ENCODE data around the gene PRTN3. TPM values are rescaled to one million over a fixed set of nuclear protein-coding genes. Genes with fewer than 3 reads are reported as not detected.

The PRTN3 gene
- polyA plus RNA-seq, 1 donor (not counting 4 experiments of a cell fraction or from before 2014, with no cell fraction given): not detected

DNA sequence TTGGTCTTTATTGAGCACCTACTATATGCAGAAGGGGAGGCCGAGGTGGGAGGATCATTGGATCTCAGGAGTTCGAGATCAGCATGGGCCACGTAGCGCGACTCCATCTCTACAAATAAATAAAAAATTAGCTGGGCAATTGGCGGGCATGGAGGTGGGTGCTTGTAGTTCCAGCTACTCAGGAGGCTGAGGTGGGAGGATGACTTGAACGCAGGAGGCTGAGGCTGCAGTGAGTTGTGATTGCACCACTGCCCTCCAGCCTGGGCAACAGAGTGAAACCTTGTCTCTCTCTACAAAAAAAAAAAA lies 22.5 kb downstream of the PRTN3 start:
- H3K4me3 ChIP-seq (ENCODE audit: control insufficient read depth in 2 of 3, extremely low read depth in 1 of 3, insufficient read depth in 2 of 3, low read depth in 1 of 3, low read length in 3 of 3): no peak overlapping the region
- FAIRE-seq (no peak), DNase-seq (ENCODE audit: low read depth, low spot score) (no peak)
- H3K36me3 ChIP-seq (ENCODE audit: control insufficient read depth in 2 of 2, extremely low read depth in 1 of 2, insufficient read depth in 2 of 2, low read length in 2 of 2): peaks cover 4 to 5% of the 10 kb centered on the region in 2 experiments
- no peak overlapping the region for H3K9ac ChIP-seq (ENCODE audit: control insufficient read depth, extremely low read depth, insufficient read depth, low read length)
- peaks cover 12% of the 10 kb centered on the region for H3K27me3 ChIP-seq (ENCODE audit: control insufficient read depth, extremely low read depth, insufficient read depth, low read length)
- no peaks in the 10 kb centered on the region for H4K20me1 ChIP-seq (ENCODE audit: control insufficient read depth, extremely low read depth, insufficient read depth, low read length)
- no peaks in the 10 kb centered on the region for H3K9me3 ChIP-seq (ENCODE audit: control insufficient read depth, low read depth, low read length)
- dilution Hi-C loops (cut with MboI; ENCODE audit: extremely low pct_ligation_motif_present, low sequenced_read_pairs): no loop called here
- no peak overlapping the region for H2AFZ ChIP-seq (ENCODE audit: control insufficient read depth, low read length)
- H3K4me1 ChIP-seq (ENCODE audit: control insufficient read depth, extremely low read depth, insufficient read depth, low read length): peaks cover 3% of the 10 kb centered on the region
- TF ChIP-seq EZH2 (IDR thresholded peaks at IDR 0.05; ENCODE audit: low read length) (no peak), CTCF (optimal IDR thresholded peaks at IDR 0.05 in 1 of 3, IDR thresholded peaks at IDR 0.05 in 1 of 3, conservative IDR thresholded peaks at IDR 0.05 in 1 of 3; ENCODE audit: extremely low read depth in 1 of 3, insufficient read depth in 2 of 3, low read length in 3 of 3) (no peak)
- no peak overlapping the region for H3K4me2 ChIP-seq (ENCODE audit: control insufficient read depth, extremely low read depth, insufficient read depth, low read depth, low read length)
- H3K79me2 ChIP-seq (ENCODE audit: control insufficient read depth, insufficient read depth, low read length): no peaks in the 10 kb centered on the region
- no peaks in the 10 kb centered on the region for H3K9me1 ChIP-seq (ENCODE audit: control insufficient read depth, extremely low read depth, insufficient read depth, low read length)
- H3K27ac ChIP-seq (ENCODE audit: control insufficient read depth, insufficient read depth, low read length): no peak overlapping the region

GRCh38 chr19:866769-867300 lies 26.0 kb downstream of the PRTN3 start:
- no peak for DNase-seq (ENCODE audit: low read depth, low spot score)
- Histone ChIP-seq H3K36me3 (ENCODE audit: control insufficient read depth in 2 of 2, extremely low read depth in 1 of 2, insufficient read depth in 2 of 2, low read length in 2 of 2) (peaks cover 14 to 15% of the 10 kb centered on the region in 2 experiments), H3K27me3 (ENCODE audit: control insufficient read depth, extremely low read depth, insufficient read depth, low read length) (no peaks in the 10 kb centered on the region), H2AFZ (ENCODE audit: control insufficient read depth, low read length) (no peak overlapping the region), H3K4me2 (ENCODE audit: control insufficient read depth, extremely low read depth, insufficient read depth, low read depth, low read length) (no peak overlapping the region), H4K20me1 (ENCODE audit: control insufficient read depth, extremely low read depth, insufficient read depth, low read length) (no peaks in the 10 kb centered on the region), H3K9ac (ENCODE audit: control insufficient read depth, extremely low read depth, insufficient read depth, low read length) (no peak overlapping the region), H3K27ac (ENCODE audit: control insufficient read depth, insufficient read depth, low read length) (no peak overlapping the region), H3K4me3 (ENCODE audit: control insufficient read depth in 2 of 3, extremely low read depth in 1 of 3, insufficient read depth in 2 of 3, low read depth in 1 of 3, low read length in 3 of 3) (no peak overlapping the region), H3K9me3 (ENCODE audit: control insufficient read depth, low read depth, low read length) (no peaks in the 10 kb centered on the region), H3K9me1 (ENCODE audit: control insufficient read depth, extremely low read depth, insufficient read depth, low read length) (no peaks in the 10 kb centered on the region), H3K79me2 (ENCODE audit: control insufficient read depth, insufficient read depth, low read length) (no peaks in the 10 kb centered on the region), H3K4me1 (ENCODE audit: control insufficient read depth, extremely low read depth, insufficient read depth, low read length) (peaks cover 11% of the 10 kb centered on the region)
- dilution Hi-C loops (cut with MboI; ENCODE audit: extremely low pct_ligation_motif_present, low sequenced_read_pairs): no loop called here
- TF ChIP-seq CTCF (optimal IDR thresholded peaks at IDR 0.05 in 1 of 3, IDR thresholded peaks at IDR 0.05 in 1 of 3, conservative IDR thresholded peaks at IDR 0.05 in 1 of 3; ENCODE audit: extremely low read depth in 1 of 3, insufficient read depth in 2 of 3, low read length in 3 of 3) (no peak), EZH2 (IDR thresholded peaks at IDR 0.05; ENCODE audit: low read length) (no peak)
- FAIRE-seq: no peak
